HG03460 (cell line): ENCODE measurements around the gene ADH6.
A peak's percentile ranks its signal among the peaks of the same experiment; 100 is the strongest.
"Not testable (repeated sequence)": the region's sequence is repeated elsewhere in the genome, so short reads cannot be mapped to it uniquely, and the experiment has no call there.

Source experiments
- ATAC-seq: cut with Tn5 transposase; IDR thresholded peaks from one replicate; pipeline ENCODE4 v1.9.1; 2021; ENCODE audit not compliant: unreplicated experiment

The ADH6 gene

GRCh38 chr4:99219072-99219471 lies at the start of gene ADH6:
Gene ADH6, minus strand, starts transcription at chr4:99219246. Its CDS starts 94 bp downstream, at chr4:99219152.
- ATAC-seq: no peak

- no peak for ATAC-seq
These were observed 45.9 kb upstream of the ADH6 start for GRCh38 chr4:99264927-99265326.

DNA sequence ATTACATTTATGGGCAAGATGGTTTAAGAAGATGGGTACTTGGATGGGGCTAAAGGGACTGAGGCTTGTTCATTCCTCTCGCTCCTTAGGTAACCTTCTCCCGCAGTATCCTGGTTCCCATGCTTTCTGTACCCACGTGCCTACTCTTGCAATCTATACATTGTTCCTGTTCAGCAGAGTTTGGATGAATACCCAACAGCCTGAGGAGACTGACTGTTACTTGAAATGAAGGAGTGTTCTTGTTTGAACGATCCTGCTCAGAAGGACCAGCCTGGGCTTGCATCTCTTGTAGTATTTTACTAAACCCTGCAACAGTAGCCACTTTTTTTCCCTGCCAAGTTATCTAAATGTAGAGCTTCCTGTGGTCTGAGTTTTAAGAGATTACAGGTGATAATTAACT lies 33.7 kb upstream of the ADH6 start:
- no peak for ATAC-seq

DNA sequence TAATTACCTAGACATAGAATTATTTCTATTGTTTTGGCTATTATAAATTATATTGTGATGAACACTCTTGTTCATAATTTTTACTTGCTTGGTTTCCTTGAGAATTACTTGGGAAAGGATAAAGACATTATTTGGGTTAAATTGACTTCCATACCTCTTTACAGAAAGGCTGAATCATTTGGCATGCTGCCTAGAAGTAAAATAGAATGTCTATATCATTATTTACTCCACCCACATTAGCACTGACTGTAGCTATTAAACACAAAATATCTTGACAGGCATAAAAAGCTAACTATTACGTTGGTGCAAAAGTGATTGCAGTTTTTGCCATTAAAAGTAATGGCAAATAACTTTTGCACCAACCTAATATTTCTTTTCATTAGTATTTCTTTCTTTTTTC lies 29.7 kb upstream of the ADH6 start:
- ATAC-seq: no peak

- ATAC-seq: no peak
These were observed 16.9 kb upstream of the ADH6 start for GRCh38 chr4:99235955-99236354.

- no peak for ATAC-seq
These were observed 15.4 kb upstream of the ADH6 start for GRCh38 chr4:99234331-99235010.

GRCh38 chr4:99233397-99233796 lies 14.4 kb upstream of the ADH6 start:
- ATAC-seq: not testable (repeated sequence)

- not testable (repeated sequence) for ATAC-seq
These were observed 9.7 kb upstream of the ADH6 start for GRCh38 chr4:99228706-99229105.

GRCh38 chr4:99227646-99228045 lies 8.6 kb upstream of the ADH6 start:
- not testable (repeated sequence) for ATAC-seq

DNA sequence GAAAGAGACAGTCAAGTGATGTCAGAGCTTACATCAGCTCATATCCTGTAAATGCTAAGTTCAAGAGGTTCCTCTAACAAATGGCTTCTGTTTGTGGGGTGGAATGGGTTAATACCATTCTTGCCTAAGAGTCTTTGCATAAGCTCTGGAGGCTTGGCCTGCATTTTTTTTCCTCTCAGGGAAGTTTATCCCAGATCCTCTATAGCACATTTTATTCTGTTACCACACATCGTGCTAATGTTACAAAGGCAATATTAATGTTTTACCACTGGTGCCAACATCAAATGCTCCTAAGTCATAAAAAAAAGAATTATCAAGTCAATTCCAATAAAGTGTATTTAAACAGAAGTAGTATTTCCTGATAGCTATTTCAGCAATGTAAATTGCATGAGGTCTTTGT lies 2.9 kb upstream of the ADH6 start:
- no peak for ATAC-seq

- peak; percentile 65 for ATAC-seq
These were observed 433 bp upstream of the ADH6 start for GRCh38 chr4:99219479-99219878.

DNA sequence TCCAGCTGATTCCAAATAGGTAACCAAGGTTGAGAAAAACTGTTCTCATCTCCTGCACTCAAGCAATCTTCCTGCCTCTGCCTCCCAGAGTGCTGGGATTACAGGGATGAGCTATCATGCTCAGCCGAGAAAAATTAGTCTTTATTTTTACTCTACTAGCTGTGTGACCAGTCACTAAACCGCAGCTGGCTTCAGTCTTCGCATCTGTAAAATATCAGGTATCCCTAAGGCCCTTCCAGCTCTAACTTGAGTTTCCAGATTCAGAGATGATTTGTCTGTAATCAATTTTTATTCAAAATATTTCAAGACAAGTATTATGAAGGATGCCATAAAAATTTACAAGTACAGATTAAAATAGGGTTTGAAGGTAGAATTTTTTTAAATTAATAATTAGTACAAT lies 3.5 kb downstream of the ADH6 start:
- ATAC-seq: no peak

- ATAC-seq: no peak
These were observed 8.3 kb downstream of the ADH6 start for GRCh38 chr4:99210789-99211188.

GRCh38 chr4:99209671-99210070 lies 9.4 kb downstream of the ADH6 start:
- ATAC-seq: no peak

DNA sequence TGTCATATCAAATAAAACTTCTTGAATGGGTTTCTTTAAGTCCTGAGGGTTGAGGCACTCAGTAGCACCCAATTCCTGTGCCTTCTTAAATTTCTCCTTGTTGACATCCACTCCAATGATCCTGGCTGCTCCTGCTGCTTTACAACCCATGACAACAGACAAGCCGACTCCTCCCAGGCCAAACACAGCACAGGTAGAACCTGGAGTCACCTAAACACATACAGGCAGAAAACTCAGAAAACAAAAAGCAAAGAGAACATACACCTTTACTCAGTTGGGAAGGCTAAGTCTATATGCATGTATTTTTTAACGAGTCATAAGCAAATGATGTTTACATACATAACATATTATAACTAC lies 10.3 kb downstream of the ADH6 start:
- no peak for ATAC-seq

DNA sequence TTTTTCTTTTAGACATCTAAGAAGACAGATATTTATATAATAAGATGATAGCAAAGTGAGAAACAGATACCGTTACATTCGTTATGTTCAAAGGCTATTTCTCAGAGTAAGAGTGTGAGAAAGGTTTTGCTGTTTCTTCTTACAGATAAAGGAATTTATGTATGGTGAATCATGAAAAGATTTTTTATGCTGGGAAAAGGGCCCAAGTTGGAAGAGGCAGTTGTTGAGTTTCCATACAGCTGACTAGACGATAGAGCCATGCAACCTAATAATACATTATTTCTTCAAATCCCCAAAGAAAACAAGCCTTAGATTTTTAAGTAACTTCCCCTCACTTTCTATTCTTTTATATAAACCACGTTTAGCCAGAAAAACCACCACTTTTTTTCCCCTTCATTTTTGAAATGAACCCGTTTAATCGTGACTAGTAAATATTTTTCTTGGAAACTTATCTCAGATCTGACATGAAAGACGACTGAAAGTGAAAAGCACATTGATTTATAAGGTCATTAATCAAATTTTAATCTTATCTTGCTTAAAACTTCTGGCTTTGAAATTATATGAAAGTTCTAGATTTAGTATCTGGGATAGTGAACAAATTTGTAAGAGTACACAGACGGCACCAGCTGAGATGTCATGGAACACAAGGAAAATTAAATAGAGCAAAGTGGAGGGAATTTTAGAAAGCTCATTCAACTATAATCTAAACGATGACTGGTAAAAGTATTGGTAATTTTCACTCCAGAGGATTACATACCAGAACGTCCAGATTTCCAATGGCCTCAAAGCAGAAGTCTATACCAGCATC lies 10.9 kb downstream of the ADH6 start:
- no peak for ATAC-seq

- ATAC-seq: no peak
These were observed 11.8 kb downstream of the ADH6 start for GRCh38 chr4:99207069-99207743.

- no peak for ATAC-seq
These were observed 13.7 kb downstream of the ADH6 start for GRCh38 chr4:99205153-99205979.

GRCh38 chr4:99202536-99202935 lies 16.5 kb downstream of the ADH6 start:
- ATAC-seq: no peak

GRCh38 chr4:99202094-99202493 lies 17.0 kb downstream of the ADH6 start:
- no peak for ATAC-seq

DNA sequence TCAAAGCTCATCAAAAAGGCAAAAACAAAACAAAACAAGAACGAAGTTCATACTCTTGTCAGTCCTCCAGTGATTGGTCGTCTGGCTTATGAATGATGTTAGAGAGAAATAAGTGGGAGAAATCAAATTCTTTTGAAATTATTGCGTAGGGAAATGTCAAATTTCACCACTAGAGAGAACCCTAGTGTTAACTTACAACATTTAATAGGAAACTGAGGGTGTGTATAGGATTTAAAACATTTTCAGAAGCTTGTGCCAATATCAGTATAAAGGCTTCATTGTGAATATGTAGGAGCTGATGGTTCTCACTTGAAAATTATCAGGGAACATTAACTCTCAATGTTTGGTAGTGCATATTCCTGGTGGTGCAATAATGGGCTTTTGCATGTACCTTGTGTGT lies 17.4 kb downstream of the ADH6 start:
- no peak for ATAC-seq
